Measurements from ENCODE around the gene TBX21.
A peak's percentile ranks its signal among the peaks of the same experiment; 100 is the strongest.

Gene TBX21

GRCh38 chr17:47726796-47727703 is 6.0 kb upstream of the TBX21 start:
- Histone ChIP-seq H4K20me1 (ENCODE audit: insufficient read depth, low read length) (peaks cover 2% of the 10 kb centered on the region; the same call in 1 of the 2 replicates), H3K4me3 (ENCODE audit: low read depth in 1 of 2, low read length in 2 of 2) (no peak overlapping the region), H3K9ac (ENCODE audit: low read depth, low read length) (no peak overlapping the region), H2AFZ (ENCODE audit: low read depth, low read length) (no peak overlapping the region), H3K36me3 (ENCODE audit: insufficient read depth, low read length) (no peaks in the 10 kb centered on the region), H3K27ac (ENCODE audit: low read length) (no peak overlapping the region), H3K27me3 (ENCODE audit: insufficient read depth, low read length, poor library complexity) (peaks cover 18% of the 10 kb centered on the region), H3K4me2 (ENCODE audit: insufficient read depth, low read length) (no peak overlapping the region), H3K79me2 (ENCODE audit: insufficient read depth, low read length) (no peaks in the 10 kb centered on the region), H3K9me3 (ENCODE audit: insufficient read depth, low read length, severe bottlenecking) (no peaks in the 10 kb centered on the region), H3K4me1 (ENCODE audit: insufficient read depth, low read length) (no peaks in the 10 kb centered on the region)
- ATAC-seq (ENCODE audit: insufficient read depth, low read depth), result peak; percentile 32; the same call in 1 of the 3 replicates
- no peak for DNase-seq
- no peak for TF ChIP-seq EZH2 (IDR thresholded peaks at IDR 0.05; ENCODE audit: borderline replicate concordance, low read depth, low read length, severe bottlenecking)
- no peak for TF ChIP-seq CTCF (IDR thresholded peaks at IDR 0.05; ENCODE audit: borderline replicate concordance, extremely low read depth, low read length, poor library complexity, severe bottlenecking)

GRCh38 chr17:47727704-47728036 is 5.4 kb upstream of the TBX21 start:
- Histone ChIP-seq H3K9ac (ENCODE audit: low read depth, low read length) (no peak overlapping the region), H3K4me2 (ENCODE audit: insufficient read depth, low read length) (no peak overlapping the region), H3K79me2 (ENCODE audit: insufficient read depth, low read length) (no peaks in the 10 kb centered on the region), H2AFZ (ENCODE audit: low read depth, low read length) (no peak overlapping the region), H4K20me1 (ENCODE audit: insufficient read depth, low read length) (peaks cover 6% of the 10 kb centered on the region), H3K27ac (ENCODE audit: low read length) (no peak overlapping the region), H3K4me1 (ENCODE audit: insufficient read depth, low read length) (0 out of 2 replicates have a peak, but pooled peaks cover under 1% of the 10 kb centered on the region), H3K9me3 (ENCODE audit: insufficient read depth, low read length, severe bottlenecking) (no peaks in the 10 kb centered on the region), H3K36me3 (ENCODE audit: insufficient read depth, low read length) (no peaks in the 10 kb centered on the region), H3K4me3 (ENCODE audit: low read depth in 1 of 2, low read length in 2 of 2) (no peak overlapping the region), H3K27me3 (ENCODE audit: insufficient read depth, low read length, poor library complexity) (peaks cover 18% of the 10 kb centered on the region)
- no peak for TF ChIP-seq EZH2 (IDR thresholded peaks at IDR 0.05; ENCODE audit: borderline replicate concordance, low read depth, low read length, severe bottlenecking)
- no peak for TF ChIP-seq CTCF (IDR thresholded peaks at IDR 0.05; ENCODE audit: borderline replicate concordance, extremely low read depth, low read length, poor library complexity, severe bottlenecking)
- ATAC-seq (ENCODE audit: insufficient read depth, low read depth) (no peak), DNase-seq (no peak)

- Histone ChIP-seq H4K20me1 (ENCODE audit: insufficient read depth, low read length) (peaks cover 9% of the 10 kb centered on the region), H3K9me3 (ENCODE audit: insufficient read depth, low read length, severe bottlenecking) (no peaks in the 10 kb centered on the region), H3K27me3 (ENCODE audit: insufficient read depth, low read length, poor library complexity) (peaks cover 25% of the 10 kb centered on the region), H2AFZ (ENCODE audit: low read depth, low read length) (no peak overlapping the region), H3K79me2 (ENCODE audit: insufficient read depth, low read length) (no peaks in the 10 kb centered on the region), H3K36me3 (ENCODE audit: insufficient read depth, low read length) (no peaks in the 10 kb centered on the region), H3K4me2 (ENCODE audit: insufficient read depth, low read length) (no peak overlapping the region), H3K4me1 (ENCODE audit: insufficient read depth, low read length) (peaks cover 5% of the 10 kb centered on the region), H3K4me3 (ENCODE audit: low read depth in 1 of 2, low read length in 2 of 2) (no peak overlapping the region), H3K9ac (ENCODE audit: low read depth, low read length) (no peak overlapping the region), H3K27ac (ENCODE audit: low read length) (no peak overlapping the region)
- no peak for DNase-seq
- no peak for TF ChIP-seq CTCF (IDR thresholded peaks at IDR 0.05; ENCODE audit: borderline replicate concordance, extremely low read depth, low read length, poor library complexity, severe bottlenecking)
- TF ChIP-seq EZH2 (IDR thresholded peaks at IDR 0.05; ENCODE audit: borderline replicate concordance, low read depth, low read length, severe bottlenecking), result no peak
- ATAC-seq (ENCODE audit: insufficient read depth, low read depth), result no peak
Observed at GRCh38 chr17:47728214-47728877, 4.7 kb upstream of the TBX21 start.

Measured in DND-41 (cell line).